Measurements from ENCODE around the gene PPM1K.

Gene PPM1K

DNA sequence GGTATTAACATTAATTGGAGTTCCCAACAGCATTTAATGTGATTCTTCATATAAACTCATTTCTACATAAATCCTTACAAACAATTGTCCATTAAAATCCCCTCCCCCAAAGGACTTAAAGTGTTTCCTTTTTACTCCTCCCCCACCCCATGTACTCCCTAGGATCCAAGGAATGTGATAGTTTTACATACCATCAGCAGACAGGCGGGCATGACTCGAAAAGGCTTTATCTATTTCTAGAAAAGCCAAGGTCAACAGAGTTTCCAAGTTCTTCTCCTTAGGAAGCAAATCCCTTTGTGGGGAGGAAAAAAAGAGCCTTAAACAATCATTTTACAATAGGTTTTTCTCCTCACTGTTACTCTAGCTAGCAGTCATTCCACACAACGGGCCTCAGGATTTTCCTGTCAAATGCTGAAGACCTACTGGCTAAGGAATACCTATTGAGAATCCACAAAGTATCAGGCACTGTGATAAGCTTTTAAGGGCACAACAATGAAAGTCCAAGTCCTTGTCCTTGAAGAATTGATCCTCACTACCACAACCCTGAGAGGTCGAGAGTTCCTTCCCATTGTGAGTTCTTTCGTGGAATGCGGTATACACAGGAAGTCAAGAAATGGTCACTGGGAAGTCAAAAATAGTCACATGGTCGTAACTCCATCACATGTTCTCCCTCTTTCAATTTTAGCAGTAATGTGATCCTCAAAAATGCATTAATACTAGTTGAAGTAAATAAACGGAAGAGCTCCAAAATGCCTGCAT, 7.2 kb downstream of the PPM1K start:
- DNase-seq = no peak

DNA sequence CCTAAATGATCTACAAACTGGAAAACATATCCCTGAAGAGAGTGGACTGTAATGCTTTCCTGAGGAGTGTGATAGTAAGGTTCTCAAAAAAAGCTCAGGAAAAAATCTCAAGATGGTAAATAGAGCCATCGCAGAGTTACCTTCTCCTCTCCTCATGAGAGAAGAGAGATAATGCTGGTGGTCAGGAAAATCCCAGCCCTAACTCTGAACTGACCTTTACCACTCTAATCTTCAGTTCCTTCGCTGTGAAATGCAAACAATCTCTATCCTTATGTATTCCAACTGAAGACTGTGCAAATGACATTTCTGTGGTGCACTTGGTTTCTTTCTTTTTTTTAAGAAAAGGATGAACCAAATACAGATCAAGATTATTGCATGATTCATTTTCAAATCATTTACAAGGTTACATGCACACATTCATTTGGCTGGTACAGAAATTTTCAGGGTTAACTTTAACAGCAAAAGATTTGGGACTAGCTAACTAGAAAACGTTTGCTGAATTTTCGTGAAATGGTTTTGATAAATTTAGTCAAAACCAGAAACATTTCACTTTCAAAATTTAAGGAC, 8.3 kb downstream of the PPM1K start:
- no peak for DNase-seq

DNA sequence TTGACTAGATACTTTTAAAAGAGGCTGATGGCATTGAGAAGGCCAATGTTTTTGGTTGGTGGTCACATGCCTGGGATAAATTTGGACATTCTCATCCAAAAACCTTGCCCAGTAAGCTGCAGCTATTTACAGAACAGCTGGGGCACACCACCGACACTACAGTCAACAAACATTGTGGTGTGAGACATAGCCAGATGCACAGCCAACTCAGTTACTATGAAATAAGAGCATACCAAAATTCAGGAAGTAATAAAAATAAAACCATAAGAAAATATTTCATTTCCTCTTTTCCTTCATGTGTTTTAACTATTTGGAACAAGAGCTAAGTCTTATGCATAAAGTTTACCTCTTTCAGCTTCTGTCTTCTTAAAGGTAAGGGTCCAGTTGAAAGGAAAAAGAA, 8.8 kb downstream of the PPM1K start:
- no peak for DNase-seq

DNA sequence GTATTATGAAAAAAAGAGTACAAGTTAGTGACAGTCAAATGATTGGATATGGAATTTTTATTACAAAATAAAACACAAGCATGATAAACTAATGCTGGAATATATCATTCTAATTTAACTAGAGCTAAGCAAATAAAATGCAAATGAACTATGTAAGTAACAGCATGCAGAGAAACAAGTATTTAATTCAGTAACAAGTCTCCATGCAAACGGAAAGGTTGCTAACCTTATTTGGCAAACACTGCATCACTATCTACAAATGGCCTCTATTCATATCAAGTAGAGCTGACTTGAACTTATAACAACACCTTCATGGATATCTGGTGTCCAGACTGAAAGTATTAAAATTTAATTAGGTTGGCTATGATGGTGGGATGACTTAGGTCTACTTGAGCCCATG, 15.4 kb downstream of the PPM1K start:
- no peak for DNase-seq

DNA sequence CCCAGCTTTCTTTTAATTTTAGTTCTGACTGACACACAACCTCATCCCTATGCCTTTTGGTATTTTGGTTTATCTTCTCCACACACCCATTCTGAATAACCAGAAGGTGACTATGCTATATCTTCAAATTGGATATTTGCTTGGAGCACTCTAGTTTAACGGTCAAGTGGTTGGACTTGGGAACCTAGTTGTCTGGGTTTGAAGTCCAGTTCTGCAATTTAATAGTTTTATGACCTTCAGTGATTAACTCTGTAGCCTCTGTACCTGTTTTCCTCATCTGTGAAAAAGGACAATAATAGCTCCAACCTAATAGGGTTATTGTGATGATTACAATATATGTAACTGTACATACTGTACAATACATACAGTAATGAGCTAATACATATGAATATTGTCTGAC, 20.0 kb downstream of the PPM1K start:
- DNase-seq = no peak

DNA sequence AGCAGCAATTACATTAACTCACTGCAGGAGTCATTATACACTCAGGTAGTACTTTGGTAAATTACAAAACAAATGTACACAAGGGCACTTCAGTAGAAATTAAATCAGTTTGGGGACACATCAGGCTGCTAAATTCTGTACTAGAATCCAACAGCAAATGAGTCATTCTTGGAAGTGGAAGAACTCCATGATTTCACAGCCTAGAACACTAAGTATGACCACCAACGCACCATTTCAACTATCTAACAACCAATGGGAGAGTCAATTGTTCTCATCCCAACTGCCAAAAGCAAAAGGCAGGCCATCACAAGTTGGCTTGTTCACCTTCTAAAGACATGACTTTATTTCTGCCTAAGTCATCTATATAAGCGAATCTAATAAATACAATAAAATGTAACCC, 26.6 kb downstream of the PPM1K start:
- DNase-seq = no peak

DNA sequence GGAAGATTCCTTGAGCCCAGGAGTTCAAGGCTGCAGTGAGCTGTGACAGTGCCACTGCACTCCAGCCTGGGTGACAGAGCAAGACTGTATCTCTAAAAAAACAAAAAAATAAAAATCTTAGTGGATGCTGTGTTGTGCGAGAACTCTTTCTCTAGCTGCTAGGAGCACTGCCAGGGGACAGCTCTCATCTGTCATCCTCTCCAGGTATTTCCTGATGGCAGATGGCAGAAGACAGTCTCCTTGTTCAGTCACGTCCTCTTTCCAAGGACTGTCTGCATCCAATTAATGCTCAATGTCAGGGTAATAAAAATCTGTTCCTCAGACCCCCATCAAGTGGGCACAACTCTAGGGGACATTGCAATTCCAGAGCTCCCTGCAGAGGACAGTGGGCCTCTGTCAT, 29.2 kb downstream of the PPM1K start:
- DNase-seq = no peak

DNA sequence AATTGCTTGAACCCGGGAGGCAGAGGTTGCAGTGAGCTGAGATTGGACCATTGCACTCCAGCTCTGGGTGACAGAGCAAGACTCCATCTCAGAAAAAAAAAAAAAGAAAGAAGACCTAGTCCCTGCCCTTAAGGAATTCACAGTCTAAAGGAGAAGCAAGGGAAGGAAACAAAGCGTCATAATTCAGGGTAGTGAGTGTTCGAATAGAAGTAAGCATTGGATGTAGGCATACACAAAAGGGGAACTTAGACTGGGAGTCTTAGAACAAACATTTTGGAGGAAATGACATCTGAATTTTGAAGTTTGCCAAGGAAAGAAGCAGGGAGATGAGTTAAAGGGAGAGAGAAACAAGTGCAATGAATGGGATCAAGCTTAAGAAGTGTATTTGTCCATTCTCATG, 32.4 kb downstream of the PPM1K start:
- DNase-seq = no peak

DNA sequence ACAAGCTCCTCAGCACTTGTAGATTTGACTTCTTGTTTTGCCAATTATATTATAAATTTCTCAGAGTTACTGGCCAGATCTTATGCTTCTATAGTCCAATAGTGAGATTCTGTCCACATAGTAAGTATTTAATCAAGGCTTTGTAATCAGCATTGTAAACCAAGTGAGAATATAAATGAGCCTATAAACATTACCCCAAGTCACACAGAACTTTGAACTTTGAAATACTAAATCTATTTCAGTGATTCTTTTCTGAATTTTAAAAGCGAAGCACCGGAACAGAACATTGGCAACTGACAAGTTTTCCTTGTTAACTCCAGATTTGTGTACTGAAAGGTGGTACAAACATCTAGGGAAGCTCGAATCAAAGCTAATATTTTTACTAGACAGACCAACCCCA, 37.2 kb downstream of the PPM1K start:
- no peak for DNase-seq

DNA sequence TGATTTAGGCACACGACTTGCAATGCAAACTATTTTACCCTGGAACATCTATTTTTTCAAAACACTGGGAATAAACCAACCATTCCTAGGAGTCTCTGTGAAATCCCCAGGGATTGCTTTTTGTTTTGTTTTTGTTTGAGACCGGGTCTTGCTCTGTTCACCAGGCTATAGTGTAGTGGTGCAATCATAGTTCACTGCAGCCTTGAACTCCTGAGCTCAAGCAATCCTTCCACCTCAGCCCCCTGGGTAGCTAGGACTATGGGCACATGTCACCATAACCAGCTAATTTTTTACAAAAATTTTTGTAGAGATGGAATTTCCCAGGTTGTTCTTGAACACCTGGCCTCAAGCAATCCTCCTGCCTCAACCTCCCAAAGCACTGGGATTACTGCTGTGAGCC, 37.8 kb downstream of the PPM1K start:
- DNase-seq = no peak

DNA sequence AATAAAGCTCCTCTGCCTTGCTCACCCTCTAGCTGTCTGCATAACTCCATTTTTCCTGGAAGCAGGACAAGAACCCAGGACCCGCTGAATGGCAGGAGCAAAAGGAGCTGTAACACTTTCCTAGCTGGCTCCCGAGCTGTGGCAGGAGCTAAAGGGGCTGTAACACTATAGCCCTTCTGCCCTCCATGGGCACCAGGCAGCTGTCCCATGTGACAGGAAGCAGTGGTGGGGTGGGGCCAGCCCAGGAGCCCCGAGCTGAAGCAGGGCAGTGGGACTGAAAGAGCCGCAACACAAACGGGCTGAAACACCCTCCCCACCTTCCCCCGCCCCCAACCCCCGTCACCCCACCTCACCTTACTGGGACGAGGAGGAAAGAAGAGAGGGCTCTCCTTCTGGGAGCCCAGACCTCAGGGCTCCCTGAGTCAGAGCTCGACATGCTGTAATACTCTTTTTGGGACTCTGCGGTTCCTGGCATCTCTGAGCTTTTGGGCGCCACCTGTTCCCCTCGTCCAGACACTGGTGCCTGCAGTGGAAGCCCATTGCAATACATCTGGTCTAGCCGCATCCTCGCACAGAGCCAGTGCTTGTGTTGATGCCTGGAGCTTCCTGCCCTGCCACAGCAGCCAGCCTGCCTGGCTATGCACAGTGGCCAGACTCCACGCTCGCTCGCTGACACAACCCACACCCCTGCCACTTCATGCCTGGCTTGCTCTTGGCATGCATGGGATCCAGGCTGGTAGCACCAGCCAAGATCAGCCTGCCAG, 39.4 kb downstream of the PPM1K start:
- DNase-seq = no peak

DNA sequence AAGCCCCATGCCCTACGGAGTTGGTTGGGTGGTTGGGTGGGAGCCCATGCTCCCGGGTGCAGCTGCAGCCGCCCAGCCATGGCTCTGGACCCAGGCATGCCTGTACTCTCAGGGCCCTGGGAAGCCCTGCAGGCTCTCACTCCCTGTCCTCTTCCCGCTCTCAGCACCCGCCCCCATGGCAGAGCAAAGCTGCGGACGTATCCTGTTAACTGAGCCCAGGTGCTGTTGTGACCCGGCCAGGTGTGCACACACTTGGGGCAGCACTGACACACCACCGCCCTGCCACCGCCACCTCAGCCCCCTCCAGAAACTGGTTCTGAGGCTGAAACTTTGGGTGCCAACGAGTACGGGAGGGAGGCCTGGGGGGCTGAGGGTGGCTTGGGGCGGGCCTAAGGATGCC, 40.3 kb downstream of the PPM1K start:
- no peak for DNase-seq

DNA sequence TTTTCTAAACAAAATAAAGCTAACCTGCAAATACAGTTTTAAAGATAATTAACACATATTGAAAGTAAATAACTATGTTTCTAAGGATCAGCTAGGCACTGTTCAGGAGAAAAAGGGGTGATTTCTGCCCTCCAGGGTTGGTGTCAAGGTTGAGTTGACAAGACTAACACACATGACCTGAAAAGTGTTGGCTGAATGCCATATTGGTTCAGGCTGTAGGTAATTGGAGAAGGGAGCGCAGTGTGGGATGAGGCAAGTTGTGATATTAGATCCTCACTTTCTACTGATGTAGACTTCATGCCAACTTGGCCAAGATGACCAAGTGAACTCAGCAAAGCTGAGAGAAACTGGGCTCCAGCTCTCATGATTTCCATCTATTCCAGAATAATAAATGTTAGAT, 42.2 kb downstream of the PPM1K start:
- no peak for DNase-seq

DNA sequence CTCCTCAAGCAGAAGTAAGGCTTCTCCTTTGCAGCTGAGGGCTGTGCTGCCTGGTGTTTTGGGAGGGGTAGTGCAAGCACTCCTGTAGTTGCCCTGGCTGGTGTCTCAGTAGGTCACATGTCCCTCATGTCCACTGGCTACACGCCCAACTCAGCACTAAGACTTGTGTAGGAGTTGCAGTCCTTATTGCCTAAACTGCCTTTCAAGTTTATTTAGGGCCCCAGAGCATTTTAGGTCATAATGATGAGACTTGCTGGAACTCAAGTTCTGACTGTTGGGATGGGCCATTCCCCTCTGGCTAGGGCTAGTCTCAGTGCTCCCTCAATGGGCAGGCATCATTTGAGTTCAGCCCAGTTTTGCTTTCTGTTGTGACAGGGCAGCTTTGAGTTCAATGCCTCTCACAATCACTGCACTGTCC, 44.1 kb downstream of the PPM1K start:
- no peak for DNase-seq

DNA sequence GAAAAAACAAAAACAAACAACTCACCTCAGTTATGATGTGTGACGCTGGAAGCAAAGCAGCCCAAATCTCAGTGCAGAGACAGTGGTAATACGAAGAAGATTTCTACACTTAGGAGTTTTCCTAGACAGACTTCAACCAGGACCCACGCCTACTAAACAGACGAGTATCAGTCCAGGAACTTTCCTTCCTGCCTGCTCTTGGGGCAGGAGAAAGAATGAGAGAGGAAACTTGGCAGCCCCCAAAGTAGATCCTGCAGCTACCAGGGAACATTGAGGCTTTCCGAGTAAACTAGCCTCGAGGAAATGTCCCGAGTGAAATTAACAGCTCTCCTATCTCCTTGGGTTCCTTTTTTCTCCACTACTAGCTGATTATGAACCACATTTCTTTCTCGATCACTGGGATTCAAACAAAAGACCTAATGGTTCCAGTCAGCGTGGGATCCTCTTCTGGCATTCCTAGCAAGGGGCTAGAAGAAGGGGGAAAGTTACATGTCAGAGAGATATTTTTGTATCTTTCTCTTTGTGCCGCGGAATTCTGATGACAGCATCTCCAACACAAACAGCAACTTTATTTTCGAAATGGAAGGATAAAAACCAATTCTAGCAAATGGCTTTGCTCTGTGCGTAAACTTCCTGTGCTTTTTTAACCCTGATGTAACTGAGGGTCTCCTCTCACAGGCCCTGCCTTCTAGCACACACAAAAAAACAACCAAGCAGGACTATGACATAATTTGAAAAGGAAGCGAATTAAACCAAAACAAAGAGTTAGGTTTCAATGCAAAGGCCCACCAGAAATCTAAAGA, 53.2 kb downstream of the PPM1K start:
- DNase-seq = no peak

DNA sequence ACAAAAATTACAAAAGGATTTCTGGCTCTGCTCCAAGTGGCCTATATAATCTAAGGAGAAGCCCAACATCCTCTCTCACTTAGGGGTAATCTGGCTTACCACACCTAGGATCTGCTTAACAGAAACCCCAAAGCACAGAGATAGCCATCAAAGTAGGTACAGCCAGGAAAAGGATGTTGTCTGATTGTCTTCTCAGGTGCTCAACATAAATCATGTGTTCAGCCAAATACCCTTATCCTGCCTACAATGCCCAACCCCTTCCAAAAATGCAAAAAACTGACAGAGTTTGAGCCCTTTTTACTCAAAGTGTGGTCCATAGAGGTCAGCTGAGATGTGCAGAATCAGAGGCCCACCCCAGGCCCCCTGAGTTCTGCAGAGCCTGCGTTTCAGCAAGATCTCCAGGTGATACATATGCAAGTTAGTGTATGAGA, 53.9 kb downstream of the PPM1K start:
- no peak for DNase-seq

DNA sequence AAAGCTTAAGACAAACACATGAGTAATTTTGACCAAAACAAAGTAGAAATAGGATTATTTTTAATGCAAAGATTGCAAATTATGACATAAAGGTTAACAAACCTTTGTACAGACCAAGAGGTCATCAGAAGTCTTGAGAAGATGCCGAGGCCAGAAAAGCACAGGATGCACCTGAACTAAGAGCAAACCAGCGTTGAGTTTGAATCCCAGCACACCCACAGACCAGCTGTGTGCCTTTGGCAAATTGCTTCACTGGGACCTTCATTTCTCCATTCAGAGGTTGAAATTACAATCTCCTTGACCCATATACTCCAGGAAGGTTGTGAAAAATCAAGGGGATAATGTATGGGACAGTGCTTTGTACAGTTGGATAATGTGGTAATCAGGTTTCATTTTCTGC, 56.6 kb downstream of the PPM1K start:
- no peak for DNase-seq

DNA sequence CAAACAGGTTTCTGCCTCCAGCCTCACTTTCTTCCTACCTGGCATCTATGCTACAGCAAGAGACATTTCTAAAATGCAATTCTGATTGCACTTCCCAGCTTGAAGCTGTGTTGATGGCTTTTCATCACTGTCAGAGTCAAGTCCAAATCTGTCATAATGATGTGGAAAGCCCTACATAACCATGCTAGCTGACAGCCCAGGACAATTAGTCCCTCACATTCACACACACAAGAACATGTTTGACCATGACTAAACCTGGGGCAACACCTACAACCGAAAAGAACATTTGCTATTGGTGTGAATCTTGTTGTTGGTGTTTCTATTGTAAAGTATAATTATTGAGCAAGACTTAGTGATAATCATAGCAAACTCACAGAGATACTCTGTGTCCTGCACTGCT, 58.2 kb downstream of the PPM1K start:
- DNase-seq = no peak

DNA sequence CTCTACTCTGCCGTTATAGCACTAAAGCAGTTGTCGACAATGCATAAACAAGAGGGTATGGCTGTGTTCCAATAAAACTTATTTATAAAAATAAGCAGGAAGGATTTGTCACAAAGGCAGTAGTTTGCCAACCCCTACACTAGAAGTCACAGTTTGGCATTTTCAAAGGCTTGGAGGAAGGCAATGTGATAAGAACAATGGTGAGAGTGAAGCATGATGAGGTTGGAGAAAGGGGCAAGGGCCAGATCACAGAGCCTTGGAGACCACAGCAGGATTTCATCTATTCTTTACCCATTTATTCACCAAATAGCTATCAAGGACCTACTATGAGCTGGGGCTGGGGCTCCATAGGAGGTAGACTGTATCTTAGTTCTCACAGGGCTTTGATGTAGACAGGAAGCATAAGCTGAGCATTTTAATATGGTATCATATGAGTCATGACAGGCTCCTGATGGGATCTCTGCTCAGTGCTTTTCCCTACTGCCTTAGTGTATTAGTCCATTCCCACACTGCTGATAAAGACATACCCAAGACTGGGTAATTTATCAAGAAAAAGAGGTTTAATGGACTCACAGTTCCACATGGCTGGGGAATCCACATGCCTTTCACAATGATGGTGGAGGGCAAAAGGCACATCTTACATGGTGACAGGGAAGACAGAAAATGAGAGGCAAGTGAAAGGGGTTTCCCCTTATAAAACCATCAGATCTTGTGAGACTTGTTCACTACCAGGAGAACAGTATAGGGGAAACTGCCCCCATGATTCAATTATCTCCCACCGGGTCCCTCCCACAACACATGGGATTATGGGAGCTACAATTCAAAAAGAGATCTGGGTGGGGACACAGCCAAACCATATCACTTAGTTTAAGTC, 58.9 kb downstream of the PPM1K start:
- no peak for DNase-seq

DNA sequence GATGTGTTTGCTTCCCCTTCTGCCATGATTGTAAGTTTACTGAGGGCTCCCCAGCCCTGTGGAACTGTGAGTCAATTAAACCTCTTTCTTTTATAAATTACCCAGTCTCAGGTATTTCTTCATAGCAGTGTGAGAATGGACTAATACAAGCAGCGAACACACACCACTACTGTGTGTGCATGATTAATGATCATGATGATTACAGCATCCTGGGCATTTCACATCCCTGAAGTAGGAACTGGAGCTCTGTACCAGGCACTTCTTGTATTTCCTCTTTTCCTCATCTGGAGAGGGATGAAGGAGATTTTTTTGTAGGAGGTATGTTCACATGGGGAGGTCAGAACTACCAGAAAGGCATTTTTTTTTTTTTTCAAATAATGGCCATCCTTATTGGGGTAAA, 60.8 kb downstream of the PPM1K start:
- DNase-seq = no peak

DNA sequence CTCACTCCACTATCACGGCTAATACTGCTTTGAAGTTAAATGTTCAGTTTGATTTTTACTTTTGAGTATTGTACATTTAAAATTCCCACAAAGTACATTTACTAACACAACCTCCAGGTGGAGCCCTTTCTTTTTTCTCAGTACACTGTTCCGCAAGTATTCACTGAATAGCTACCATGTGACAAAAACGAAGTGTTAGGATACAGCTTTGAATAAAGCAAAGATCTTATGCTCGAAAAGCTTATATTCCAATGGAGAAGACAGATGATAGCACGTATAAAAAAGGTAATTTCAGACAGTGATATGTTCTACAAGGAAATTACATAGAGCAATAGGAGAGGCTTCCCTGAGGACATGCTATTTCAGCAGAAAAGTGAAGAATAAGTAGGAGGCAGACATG, 65.3 kb downstream of the PPM1K start:
- no peak for DNase-seq

DNA sequence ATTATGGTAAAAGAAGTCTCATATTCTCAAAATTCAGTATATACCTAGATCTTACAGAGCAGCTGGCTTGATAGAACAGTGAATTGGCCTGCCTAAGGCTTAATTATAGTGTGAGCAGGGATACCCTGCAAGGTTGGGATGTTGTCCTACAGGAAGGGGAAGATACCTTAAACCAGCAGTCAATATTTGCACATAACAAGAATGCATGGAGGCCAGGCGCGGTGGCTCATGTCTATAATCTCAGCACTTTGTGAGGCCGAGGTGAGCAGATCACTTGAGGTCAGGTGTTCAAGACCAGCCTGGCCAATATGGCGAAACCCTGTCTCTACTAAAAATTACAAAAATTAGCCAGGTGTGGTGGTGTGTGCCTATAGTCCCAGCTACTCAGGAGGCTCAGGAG, 67.2 kb downstream of the PPM1K start:
- no peak for DNase-seq
